SW 1271 (cell line): Measurements from ENCODE around the gene ERMARD.

Experiments used
- DNase-seq, 2 experiments: peaks; one replicate each; lab custom pipeline; 2025; lab: John Stamatoyannopoulos, UW

The ERMARD gene

DNA sequence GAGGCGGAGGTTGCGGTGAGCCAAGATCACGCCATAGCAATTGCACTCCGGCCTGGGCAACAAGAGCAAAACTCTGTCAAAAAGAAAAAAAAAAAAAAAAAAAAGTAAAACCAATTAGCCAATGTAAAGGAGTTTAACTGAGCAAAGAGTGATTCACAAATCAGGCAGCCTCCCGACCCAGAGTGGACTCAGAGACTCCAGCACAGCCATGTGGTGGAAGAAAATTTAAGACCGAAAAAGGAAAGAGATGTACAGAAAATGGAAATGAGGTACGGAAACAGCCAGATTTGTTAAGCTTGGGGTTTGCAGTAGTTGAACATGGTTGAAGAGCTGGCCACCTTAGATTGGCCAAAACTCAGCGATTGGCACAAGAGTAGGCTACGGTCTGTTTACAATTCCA lies 51.4 kb downstream of the ERMARD start:
- DNase-seq, result no peak

DNA sequence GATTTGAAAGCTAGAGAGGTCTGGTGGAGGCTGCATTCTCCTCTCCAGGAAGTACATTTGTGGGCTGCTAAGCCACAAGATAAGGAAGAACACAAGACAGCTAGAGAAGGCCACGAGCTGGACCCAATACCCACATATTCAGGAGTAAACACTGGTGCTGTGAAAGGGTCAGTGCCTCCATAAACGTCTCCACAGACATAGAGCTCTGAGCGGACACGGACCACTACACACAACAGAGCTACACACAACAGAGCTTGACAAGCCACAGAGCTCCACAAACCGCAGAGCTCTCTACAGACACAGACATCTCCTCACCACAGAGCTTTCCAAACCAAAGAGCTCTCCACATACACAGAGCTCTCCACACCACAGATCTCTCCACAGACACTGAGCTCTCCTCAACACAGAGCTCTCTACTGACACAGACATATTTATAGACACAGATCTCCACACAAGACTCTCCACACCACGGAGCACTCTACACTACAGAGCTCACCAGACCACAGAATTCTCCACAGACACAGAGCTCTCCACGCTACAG lies 51.9 kb downstream of the ERMARD start:
- DNase-seq, result no peak

DNA sequence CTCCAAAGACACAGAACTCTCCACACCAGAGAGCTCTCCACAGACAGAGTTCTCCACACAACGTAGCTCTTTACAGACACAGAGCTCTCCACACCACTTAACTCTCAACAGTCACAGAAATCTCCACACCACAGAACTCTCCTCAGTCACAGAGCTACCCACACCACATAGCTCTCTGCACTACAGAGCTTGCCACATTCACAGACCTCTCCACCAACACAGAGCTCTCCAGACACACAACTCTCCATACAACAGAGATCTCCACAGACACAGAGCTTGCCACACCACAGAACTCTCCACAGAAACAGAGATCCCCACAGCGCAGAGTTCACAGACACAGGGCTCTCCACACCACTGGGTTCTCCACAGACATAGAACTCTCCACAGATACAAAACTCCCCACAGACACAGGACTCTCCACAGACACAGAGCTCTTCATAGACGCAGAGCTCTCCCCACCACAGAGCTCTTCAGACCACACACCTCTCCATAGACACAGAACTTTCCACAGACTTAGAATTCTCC lies 52.5 kb downstream of the ERMARD start:
- DNase-seq, result no peak

DNA sequence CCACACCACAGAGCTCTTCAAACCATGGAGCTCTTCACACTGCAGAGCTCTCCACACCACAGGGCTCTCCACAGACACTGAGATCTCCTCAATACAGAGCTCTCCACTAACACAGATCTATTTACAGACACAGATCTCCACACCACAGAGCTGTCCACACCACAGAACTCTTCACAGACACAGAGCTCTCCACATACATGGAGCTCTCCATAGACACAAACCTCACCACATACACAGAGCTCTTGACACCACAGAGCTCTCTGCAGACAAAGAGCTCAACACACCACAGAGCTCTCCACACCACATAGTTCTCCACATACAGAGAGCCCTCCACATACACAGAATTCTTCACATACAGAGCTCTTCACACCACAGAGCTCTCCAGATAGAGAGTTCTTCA lies 53.0 kb downstream of the ERMARD start:
- DNase-seq, result no peak

DNA sequence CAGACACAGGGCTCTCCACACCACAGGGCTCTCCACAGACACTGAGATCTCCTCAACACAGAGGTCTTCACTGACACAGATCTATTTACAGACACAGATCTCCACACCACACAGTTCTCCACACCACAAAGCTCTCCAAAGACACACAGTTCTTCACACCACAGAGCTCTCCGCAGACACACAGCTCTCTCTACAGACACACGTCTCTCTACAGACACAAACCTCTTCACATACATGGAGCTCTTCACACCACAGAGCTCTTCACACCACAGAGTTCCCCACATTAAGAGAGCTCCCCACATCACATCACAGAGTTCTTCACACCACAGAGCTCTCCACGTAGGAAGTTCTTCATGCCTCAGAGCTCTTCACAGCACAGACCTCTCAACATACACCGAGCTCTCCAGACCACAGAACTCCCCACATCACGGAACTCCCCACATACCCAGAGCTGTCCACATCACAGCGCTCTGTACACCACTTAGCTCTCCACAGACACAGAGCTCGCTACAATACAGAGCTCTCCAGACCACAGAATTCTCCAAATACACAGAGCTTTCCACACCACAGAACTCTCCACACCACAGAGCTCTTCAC lies 53.9 kb downstream of the ERMARD start:
- no peak for DNase-seq

DNA sequence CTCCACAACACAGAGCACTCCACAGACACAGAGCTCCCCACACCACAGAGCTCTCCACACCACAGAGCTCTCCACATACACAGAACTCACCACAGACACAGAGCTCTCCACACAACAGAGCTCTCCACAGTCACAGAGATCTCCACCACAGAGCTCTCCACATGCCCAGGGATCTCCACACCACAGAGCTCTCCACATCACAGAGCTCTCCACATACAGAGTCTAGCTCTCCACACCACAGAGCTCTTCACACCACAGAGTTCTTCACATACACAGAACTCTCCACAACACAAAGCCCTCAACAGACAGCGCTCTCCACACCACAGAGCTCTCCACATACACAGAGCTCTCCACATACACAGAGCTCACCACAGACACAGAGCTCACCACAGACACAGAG lies 55.3 kb downstream of the ERMARD start:
- DNase-seq, result no peak

DNA sequence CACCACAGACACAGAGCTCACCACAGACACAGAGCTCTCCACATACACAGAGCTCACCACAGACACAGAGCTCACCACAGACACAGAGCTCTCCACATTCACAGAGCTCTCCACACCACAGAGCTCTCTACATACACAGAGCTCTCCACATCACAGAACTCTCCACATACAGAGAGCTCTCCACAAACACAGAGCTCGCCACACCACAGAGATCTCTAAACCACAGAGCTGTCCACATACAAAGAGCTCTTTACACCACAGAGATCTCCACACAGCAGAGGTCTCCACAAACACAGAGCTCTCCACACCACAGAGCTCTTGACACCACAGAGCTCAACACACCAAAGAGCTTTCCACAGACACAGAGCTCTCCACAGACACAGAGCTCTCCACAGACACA lies 55.8 kb downstream of the ERMARD start:
- DNase-seq, result no peak

DNA sequence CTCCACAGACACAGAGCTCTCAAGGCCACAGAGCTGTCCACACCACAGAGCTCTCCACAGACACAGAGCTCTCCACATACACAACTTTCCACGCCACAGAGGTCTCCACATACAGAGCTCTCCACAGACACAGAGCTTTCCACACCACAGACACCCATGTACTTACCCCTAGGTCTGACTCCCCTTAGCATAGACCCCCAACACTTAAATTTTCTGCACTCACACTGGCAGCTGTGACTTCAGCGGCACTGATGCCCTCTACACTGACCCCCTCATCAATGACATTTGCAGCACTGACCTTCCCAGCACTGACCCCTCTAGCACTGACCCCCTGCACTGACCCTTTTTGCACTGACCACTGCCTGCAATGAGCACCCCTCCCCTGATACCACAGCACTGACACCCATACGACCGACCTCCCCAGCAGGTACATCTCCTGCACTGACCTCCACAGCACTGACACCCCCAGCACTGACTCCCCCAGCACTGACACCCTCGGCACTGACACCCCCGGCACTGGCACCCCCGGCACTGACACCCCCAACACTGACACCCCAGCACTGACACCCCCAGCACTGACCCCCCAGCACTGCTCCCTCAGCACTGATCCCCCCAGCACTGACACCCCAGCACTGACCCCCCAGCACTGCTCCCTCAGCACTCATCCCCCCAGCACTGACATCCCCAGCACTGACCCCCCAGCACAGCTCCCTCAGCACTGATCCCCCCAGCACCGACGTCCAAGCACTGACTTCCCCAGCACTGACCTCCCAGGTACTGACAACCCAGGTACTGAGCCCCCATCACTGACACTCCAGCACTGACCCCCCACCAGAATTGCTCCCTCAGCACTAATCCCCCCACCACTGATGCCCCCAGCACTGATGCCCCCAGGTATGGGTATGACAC lies 56.5 kb downstream of the ERMARD start:
- no peak for DNase-seq

DNA sequence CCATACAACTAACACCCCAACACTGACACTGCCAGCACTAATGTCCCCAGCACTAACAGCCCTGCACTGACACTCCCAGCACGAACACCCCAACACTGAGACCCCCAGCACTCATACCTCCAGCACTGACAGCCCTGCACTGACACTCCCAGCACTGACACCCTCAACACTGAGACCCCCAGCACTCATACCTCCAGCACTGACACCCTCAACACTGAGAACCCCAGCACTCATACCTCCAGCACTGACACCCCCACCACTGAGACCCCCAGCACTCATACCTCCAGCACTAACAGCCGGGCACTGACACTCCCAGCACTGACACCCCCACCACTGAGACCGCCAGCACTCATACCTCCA lies 57.2 kb downstream of the ERMARD start:
- no peak for DNase-seq

DNA sequence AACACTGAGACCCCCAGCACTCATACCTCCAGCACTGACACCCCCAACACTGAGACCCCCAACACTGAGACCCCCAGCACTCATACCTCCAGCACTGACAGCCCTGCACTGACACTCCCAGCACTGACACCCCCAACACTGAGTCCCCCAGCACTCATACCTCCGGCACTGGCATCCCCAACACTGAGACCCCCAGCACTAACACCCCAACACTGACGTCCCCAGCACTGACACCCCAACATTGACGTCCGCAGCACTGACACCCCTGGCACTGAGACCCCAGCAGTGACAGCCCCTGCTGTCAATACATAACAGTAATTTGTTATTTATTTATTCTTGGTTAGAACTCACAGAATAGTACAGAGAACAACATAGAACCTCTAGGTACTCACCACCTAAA lies 58.0 kb downstream of the ERMARD start:
- no peak for DNase-seq

DNA sequence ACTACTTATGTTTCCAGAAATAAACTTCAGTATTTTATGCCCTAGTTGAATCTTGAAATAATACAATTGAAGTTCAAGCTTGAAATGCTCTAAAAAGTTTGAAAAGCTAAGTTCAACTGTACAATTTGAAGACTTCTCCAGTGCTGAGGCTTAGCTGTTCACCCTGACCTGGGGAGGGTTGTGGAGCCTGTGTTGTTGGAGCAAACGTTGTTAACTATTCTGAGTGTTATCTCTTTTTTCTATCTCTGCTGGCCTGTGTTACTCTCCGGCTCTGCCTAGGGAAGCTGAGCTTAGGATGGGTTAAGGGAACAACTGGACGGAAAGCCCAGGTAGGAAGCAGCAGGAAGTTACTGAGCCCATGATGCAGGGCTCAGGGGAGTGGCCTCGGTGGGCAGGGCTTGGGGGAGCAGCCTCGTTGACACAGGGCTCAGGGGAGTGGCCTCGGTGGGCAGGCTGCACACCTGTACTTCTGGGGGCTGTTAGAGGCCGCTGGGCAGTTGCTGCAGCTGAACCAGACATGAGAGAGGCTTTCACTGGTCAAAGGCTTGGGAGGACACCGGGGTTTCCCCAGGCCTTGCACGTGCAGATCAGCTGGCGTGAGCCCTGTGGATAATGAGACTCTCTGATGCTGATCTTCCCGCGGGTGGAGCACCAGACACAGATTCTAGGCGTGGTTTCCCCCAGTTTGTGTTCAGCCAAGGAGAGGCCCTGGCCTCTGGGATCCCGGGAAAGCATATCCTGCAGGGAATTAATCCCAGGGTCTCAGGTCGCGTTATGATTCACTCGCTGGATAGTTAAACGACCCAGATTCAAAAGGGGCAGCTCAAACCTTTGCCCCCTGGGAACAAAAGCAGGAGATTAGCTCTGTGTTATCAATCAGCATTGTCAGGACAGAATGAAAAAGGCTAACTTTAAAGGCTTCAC lies 58.9 kb downstream of the ERMARD start:
- no peak for DNase-seq

DNA sequence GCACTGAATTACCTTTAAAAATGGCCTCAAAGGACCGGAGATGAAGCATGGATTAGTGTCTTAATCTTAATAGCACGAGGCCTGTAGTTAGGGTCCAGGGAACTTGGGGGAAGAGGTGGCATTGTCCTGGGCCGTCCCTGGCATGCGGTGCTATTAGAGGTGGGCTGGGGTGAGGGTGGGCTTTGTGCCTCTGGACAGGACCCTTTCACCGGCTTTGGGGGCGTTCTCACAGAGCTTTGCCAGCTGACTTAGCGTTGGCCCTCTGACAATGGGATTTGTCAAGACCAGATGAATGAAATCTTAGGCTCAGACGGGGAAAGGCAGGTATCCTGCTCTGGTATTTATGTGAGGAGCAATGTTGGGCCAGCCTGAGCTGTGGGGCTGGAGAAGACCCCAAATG lies 59.6 kb downstream of the ERMARD start:
- DNase-seq, result no peak

DNA sequence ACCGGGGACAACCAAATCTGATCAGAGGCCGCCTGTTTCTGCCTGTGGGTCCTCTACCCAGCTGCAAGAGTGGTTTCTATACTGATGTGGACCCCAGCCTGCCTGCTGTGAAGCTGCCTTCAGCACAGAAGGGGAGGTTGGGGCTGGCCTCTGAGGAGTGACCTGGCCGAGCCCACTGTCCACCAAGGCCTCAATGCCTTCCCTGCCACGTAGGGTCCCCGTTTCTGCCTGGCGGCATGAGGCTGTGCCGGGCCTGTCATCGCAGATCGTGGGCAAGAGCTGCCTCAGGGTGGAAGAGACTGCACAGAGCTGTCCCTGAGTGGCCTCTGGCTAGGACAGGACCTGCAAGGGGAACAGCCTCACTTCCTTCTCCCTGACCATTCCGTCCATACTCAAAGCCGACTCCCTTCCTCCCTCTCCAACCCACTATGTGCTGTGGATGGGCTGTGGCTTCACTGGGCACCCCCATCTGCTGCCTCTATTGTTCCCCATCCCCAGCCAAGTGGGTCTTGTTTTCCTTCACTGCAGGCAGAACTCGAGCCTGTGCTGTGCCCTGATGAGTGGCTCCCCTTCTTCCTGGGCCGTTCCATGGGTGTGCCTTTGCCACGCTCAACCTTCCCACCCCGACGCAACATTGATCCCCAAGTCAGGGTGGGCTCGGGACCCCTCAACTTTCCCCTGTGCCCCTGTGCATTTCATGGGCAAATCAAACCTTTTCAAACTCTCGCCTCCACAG lies 60.3 kb downstream of the ERMARD start:
- no peak for DNase-seq

DNA sequence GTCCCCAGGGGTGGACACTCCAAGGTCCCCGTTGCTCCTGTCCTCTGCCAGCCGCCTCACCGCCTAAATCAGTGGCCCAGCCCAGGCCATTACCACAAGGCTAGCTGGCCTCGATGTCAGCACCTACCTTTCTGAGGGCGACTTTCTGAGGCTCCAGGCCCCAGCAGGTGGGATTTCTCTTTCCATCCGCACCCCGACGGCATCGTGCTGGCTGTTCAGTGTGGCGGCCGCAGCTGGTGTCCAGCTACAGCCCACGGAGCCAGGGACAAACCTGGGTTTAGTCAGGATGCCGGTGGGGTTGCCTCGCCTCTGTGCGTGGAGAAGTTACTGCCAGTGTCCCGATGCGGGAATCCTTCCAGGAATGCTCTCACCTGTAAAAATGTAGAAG lies 60.8 kb downstream of the ERMARD start:
- DNase-seq, result no peak

DNA sequence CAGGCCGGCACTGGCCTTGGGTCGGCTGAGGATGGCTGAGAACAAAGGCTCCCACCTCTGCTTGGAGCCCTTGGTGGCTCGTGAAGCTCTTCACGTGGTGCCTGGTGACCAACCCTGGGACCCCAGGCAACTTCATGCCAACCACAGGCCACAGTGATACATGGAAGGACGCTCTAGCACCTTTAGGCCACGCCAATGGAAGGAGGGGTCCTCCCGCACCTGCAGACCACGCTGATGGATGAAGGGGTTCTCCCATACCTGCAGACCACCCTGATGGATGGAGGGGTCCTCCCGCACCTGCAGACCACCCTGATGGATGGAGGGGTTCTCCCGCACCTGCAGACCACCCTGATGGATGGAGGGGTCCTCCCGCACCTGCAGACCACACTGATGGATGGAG lies 62.5 kb downstream of the ERMARD start:
- DNase-seq, result no peak

DNA sequence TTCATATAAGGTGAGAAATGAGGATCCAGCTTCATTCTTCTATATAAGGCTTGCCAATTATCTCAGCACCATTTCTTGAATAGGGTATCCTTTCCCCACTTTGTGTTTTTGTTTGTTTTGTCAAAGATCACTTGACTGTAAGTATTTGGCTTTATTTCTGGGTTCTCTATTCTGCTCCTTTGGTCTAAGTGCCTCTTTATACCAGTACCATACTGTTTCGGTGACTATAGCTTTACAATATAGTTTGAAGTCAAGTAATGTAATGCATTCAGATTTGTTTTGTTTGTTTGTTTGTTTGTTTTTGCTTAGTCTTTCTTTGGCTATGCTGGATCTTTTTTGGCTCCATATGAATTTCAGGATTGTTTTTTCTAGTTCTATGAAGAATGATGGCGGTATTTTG lies 64.6 kb downstream of the ERMARD start:
- DNase-seq, result no peak

DNA sequence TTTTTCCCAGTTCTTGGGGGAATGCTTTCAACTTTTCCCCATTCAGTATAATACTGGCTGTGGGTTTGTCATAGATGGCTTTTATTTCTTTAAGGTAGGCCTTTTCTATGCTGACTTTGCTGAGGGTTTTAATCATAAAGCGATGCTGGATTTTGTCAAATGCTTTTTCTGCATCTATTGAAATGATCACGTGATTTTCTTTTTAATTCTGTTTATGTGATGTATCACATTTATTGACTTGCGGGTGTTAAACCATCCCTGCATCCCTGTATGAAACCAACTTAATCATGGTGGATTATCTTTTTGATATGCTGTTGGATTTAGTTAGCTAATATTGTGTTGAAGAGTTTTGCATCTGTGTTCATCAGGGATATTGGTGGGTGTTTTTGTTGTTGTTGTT lies 65.6 kb downstream of the ERMARD start:
- DNase-seq, result no peak

DNA sequence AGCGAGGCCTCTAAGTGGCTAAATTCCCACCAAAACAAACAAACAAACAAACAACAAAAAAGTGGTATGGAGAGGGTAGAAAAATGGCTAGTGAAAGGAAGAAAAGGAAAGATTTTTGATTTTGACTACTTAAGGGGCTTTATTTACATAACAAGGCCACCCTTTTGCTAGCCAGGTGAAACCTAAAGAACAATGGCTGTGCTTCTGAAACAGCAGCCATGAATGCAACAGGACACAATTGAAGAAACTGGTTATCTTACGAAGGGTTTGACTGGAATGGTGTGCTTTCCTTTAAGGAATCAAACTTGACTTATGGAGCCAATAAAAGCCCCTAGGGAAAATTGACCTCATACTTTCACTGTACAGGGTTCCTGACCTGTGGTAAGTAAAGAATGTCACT lies 68.9 kb downstream of the ERMARD start:
- no peak for DNase-seq

DNA sequence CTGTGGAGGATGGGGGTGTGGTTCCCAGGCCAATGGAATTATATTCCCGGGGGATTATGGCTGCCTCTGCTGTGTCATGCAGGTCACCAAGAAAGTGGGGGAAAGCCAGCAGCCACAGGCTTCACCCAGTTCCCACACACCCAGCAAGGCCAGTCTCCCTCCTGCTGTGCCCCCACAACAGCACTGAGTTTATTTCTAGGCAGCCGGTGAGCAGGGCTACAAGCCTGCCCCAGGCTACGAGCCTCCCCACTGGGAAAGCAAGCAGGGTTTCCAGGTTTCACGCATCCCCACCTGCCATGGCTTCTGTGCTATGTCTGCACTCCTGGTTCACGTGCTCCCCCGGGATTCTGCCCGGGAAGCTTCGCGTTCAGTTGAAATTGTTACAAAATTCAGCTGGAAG lies 72.6 kb downstream of the ERMARD start:
- no peak for DNase-seq

DNA sequence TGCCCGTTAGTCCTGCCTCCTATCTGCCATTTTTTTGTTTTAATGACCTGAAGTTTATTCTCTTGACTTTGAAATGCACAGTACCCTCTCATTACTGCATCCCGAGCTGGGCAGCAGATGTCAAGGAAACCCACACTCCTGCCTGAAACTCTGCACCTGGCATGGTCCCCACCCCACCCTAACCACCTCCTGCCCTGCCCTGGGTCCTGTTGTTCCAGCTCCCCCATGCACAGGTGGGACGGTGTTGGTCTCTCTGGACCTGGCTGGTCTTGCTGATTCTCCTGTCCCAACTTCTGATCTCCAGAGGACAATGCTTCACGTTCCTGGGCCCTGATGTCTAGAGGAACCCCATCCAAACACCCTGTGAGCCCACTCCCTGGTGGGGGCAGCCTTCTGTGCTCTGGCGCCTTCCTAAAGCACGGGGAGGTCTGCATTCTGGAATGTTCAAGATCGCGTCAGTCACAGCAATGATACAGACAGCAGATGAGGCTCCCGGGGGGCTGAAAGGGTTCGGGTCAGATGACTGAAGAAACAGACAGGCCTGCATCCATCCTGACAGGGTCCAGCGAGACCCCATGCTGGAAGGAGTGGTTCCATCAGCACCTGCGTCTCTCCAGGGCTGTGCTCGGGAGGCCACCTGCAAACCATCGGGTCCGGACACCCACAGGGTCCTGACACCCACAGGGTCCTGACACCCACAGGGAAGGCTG lies 73.6 kb downstream of the ERMARD start:
- no peak for DNase-seq
